GM18511 (cell line): ENCODE results near the gene ARNT2.

Experiments
- ATAC-seq: cut with Tn5 transposase; IDR thresholded peaks from one replicate; pipeline ENCODE4 v1.9.1; 2021; ENCODE audit warnings: mild to moderate bottlenecking, moderate library complexity; ENCODE audit not compliant: unreplicated experiment

The ARNT2 gene

GRCh38 chr15:80590761-80591355, 186.7 kb downstream of the ARNT2 start:
- ATAC-seq, result no peak

GRCh38 chr15:80591471-80591870, 187.3 kb downstream of the ARNT2 start:
- no peak for ATAC-seq

- ATAC-seq, result no peak
Measured at GRCh38 chr15:80591938-80592825, 188.0 kb downstream of the ARNT2 start.

GRCh38 chr15:80593486-80594030, 189.4 kb downstream of the ARNT2 start:
- no peak for ATAC-seq

- ATAC-seq, result no peak
Measured at GRCh38 chr15:80594091-80594889, 190.1 kb downstream of the ARNT2 start.

GRCh38 chr15:80595396-80595795, 191.2 kb downstream of the ARNT2 start:
- ATAC-seq, result no peak

- ATAC-seq, result no peak
Measured at GRCh38 chr15:80596521-80596976, 192.4 kb downstream of the ARNT2 start.

GRCh38 chr15:80597076-80597475, 192.9 kb downstream of the ARNT2 start:
- ATAC-seq, result no peak

GRCh38 chr15:80599359-80599758, 195.2 kb downstream of the ARNT2 start:
- ATAC-seq, result no peak

- no peak for ATAC-seq
Measured at GRCh38 chr15:80600626-80601025, 196.4 kb downstream of the ARNT2 start.

GRCh38 chr15:80601256-80601655, 197.1 kb downstream of the ARNT2 start:
- no peak for ATAC-seq

- no peak for ATAC-seq
Measured at GRCh38 chr15:80604583-80605575, 200.7 kb downstream of the ARNT2 start.

GRCh38 chr15:80605591-80606150, 201.5 kb downstream of the ARNT2 start:
- no peak for ATAC-seq

GRCh38 chr15:80606511-80607071, 202.4 kb downstream of the ARNT2 start:
- ATAC-seq, result no peak

- ATAC-seq, result no peak
Measured at GRCh38 chr15:80607287-80607980, 203.3 kb downstream of the ARNT2 start.

GRCh38 chr15:80608688-80609087, 204.5 kb downstream of the ARNT2 start:
- ATAC-seq, result no peak

GRCh38 chr15:80609091-80609490, 204.9 kb downstream of the ARNT2 start:
- ATAC-seq, result no peak

GRCh38 chr15:80609512-80609946, 205.3 kb downstream of the ARNT2 start:
- ATAC-seq, result no peak
